Endodermal cell (in vitro differentiated cells): ENCODE results near the gene RNF5. TPM values are rescaled to one million over a fixed set of nuclear protein-coding genes. Genes with fewer than 3 reads are reported as not detected.

Source experiments
- DNase-seq: peaks from one replicate; pipeline ENCODE4 v3.0.0-alpha.2; 2017
- H3K27ac ChIP-seq: 2 replicates; pipeline ENCODE4 v1.5.1; 2013; ENCODE audit warnings: mild to moderate bottlenecking, low read depth, low read length, moderate library complexity
- H3K27me3 ChIP-seq: 2 replicates; pipeline ENCODE4 v1.6.1; 2013; ENCODE audit warnings: mild to moderate bottlenecking, low read length, moderate library complexity; ENCODE audit not compliant: insufficient read depth, control insufficient read depth, poor library complexity, severe bottlenecking
- H3K36me3 ChIP-seq: 2 replicates; pipeline ENCODE4 v1.7.0; 2013; ENCODE audit warnings: mild to moderate bottlenecking, low read length, moderate library complexity; ENCODE audit not compliant: control insufficient read depth, insufficient read depth
- H3K4me1 ChIP-seq: one replicate; pipeline ENCODE4 v1.7.0; 2013; ENCODE audit warnings: low read length; ENCODE audit not compliant: control insufficient read depth, insufficient read depth
- H3K4me3 ChIP-seq: 2 replicates; pipeline ENCODE4 v1.5.1; 2013; ENCODE audit warnings: mild to moderate bottlenecking, low read length, moderate library complexity
- H3K9ac ChIP-seq: 2 replicates; pipeline ENCODE4 v1.6.1; 2013; ENCODE audit warnings: mild to moderate bottlenecking, low read length, moderate library complexity; ENCODE audit not compliant: poor library complexity, severe bottlenecking; ENCODE audit errors: extremely low read depth
- H3K9me3 ChIP-seq: 2 replicates; pipeline ENCODE4 v1.6.1; 2013; ENCODE audit warnings: mild to moderate bottlenecking, low read length, moderate library complexity; ENCODE audit not compliant: control insufficient read depth
- H3K27ac Mint-ChIP-seq: 2 replicates; pipeline ENCODE4 v1.8.0; 2020; ENCODE audit warnings: mixed read lengths
- H3K27me3 Mint-ChIP-seq: 2 replicates; pipeline ENCODE4 v1.8.0; 2021; ENCODE audit warnings: mild to moderate bottlenecking, mixed read lengths; ENCODE audit not compliant: insufficient read depth
- H3K36me3 Mint-ChIP-seq: 2 replicates; pipeline ENCODE4 v1.8.0; 2020; ENCODE audit warnings: low read depth, mixed read lengths
- H3K4me1 Mint-ChIP-seq: 2 replicates; pipeline ENCODE4 v1.8.0; 2020; ENCODE audit warnings: mixed read lengths
- H3K4me3 Mint-ChIP-seq: 2 replicates; pipeline ENCODE4 v1.8.0; 2020; ENCODE audit warnings: mild to moderate bottlenecking, moderate library complexity, mixed read lengths
- H3K9me3 Mint-ChIP-seq: 2 replicates; pipeline ENCODE4 v1.8.0; 2020; ENCODE audit warnings: mild to moderate bottlenecking, mixed read lengths
- WGBS, 2 experiments: methylation state at CpG; one replicate each; pipeline versions ENCODE4 v1.1.5 to v1.1.7; 2013; ENCODE audit warnings: missing lambda C conversion rate in 2 of 2, mixed read lengths in 1 of 2; ENCODE audit not compliant: insufficient coverage in 1 of 2, insufficient read length in 1 of 2; 5-methylcytosine and 5-hydroxymethylcytosine counted together
- total RNA-seq, 2 donors: library from RNA; stranded (reverse); fragmentation: NEBNext Ultra II Directional in 1 of 2; extraction: Animal tissue kit (Norgen Biotek cat#: 25700) in 1 of 2; gene quantifications; 2 replicates in 1 of 2; 3 replicates in 1 of 2; pipeline ENCODE4 v1.2.1, GENCODE V29; 2021
- TF ChIP-seq, protein P1 (sequence below): fragments of 200-600 bp; sonication (generic); conservative IDR thresholded peaks from 2 replicates; pipeline ENCODE4 v1.5.0; 2021; ENCODE audit warnings: antibody characterized with exemption, mild to moderate bottlenecking

Gene RNF5
- total RNA-seq, 2 donors from 2014 or later = 68.0 to 71.3 TPM

DNA sequence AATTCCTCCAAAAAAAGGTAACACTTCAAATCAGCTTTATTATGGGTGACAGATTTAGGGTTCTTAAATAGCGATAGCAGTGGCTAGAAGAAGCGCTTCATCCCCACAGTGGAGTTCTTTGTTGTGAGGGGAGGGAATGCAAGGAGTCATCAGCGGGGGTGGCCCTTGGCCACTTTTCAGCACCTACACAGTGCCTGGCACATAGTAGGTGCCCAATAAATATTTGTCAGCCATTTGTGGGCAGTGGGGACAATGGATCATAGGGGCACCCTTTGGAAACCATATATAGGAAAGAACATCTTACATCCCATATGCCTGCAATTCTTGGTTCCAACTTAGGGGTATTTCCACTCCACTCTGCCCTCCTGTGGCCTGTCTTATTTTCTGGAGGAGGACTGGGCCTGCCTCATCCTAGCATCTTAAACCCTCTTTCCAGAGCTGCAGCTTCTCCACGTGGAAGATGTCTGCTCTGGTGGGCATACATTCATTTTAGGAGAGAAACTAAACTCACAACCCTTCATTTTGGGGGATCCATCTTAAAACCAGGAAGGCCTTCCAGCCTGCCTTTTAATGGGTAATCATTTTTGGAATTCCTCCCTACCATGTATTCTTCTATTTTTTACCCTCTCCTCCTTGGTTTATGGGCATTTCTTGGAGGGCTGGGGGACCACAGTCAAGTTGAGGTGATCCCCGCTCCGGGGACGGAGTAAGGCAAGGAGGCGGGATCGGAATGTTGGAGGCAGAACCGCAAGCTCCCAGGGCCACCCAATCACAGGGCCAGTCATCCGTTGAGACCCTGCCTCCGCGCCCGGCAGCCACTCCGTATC is 16.8 kb downstream of the RNF5 start:
- peak overlapping the region; percentile 92 for H3K27ac ChIP-seq
- peaks cover 8% of the 10 kb centered on the region for H3K4me1 ChIP-seq
- TF ChIP-seq, protein P1, sequence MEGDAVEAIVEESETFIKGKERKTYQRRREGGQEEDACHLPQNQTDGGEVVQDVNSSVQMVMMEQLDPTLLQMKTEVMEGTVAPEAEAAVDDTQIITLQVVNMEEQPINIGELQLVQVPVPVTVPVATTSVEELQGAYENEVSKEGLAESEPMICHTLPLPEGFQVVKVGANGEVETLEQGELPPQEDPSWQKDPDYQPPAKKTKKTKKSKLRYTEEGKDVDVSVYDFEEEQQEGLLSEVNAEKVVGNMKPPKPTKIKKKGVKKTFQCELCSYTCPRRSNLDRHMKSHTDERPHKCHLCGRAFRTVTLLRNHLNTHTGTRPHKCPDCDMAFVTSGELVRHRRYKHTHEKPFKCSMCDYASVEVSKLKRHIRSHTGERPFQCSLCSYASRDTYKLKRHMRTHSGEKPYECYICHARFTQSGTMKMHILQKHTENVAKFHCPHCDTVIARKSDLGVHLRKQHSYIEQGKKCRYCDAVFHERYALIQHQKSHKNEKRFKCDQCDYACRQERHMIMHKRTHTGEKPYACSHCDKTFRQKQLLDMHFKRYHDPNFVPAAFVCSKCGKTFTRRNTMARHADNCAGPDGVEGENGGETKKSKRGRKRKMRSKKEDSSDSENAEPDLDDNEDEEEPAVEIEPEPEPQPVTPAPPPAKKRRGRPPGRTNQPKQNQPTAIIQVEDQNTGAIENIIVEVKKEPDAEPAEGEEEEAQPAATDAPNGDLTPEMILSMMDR = peak; percentile 70
- no peaks in the 10 kb centered on the region for H3K36me3 Mint-ChIP-seq
- peak overlapping the region; percentile 57 for H3K9ac ChIP-seq
- peak overlapping the region; percentile 98 for H3K27ac Mint-ChIP-seq
- peak; percentile 71 for DNase-seq
- H3K9me3 ChIP-seq = no peaks in the 10 kb centered on the region
- peak overlapping the region; percentile 85 for H3K4me3 ChIP-seq
- H3K36me3 ChIP-seq = no peaks in the 10 kb centered on the region
- WGBS, 2 experiments = 17% methylated on average over 11 to 15 of the region's 15 CpGs
- H3K9me3 Mint-ChIP-seq = no peaks in the 10 kb centered on the region
- H3K4me1 Mint-ChIP-seq = peaks cover 25% of the 10 kb centered on the region
- peak overlapping the region; percentile 87 for H3K4me3 Mint-ChIP-seq
- peaks cover 3% of the 10 kb centered on the region for H3K27me3 Mint-ChIP-seq
- no peaks in the 10 kb centered on the region for H3K27me3 ChIP-seq

DNA sequence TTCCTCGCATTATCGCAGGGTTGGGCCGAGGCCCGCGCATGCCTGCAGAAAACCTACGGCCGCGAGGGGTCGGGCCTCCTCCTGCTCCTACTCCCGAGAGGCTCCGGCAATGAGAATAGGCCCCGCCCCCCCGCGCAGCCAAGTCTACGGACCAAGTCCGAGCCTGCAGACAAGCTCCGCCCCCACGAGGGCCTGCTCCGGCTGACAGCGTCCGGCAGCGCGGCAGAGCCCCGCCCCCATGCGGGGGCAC is 17.4 kb downstream of the RNF5 start:
- peaks cover 6% of the 10 kb centered on the region for H3K27me3 Mint-ChIP-seq
- Histone ChIP-seq H3K27ac (peak overlapping the region; percentile 100), H3K4me1 (peaks cover 8% of the 10 kb centered on the region), H3K4me3 (peak overlapping the region; percentile 93), H3K27me3 (no peaks in the 10 kb centered on the region), H3K36me3 (no peaks in the 10 kb centered on the region), H3K9ac (peak overlapping the region; percentile 57), H3K9me3 (no peaks in the 10 kb centered on the region)
- peak overlapping the region; percentile 87 for H3K4me3 Mint-ChIP-seq
- H3K27ac Mint-ChIP-seq = peak overlapping the region; percentile 98
- WGBS, 2 experiments = 0% methylated on average over 10 to 25 of the region's 25 CpGs
- H3K9me3 Mint-ChIP-seq = no peaks in the 10 kb centered on the region
- TF ChIP-seq, protein P1 = peak; percentile 45
- H3K4me1 Mint-ChIP-seq = peaks cover 22% of the 10 kb centered on the region
- peak; percentile 100 for DNase-seq
- no peaks in the 10 kb centered on the region for H3K36me3 Mint-ChIP-seq

DNA sequence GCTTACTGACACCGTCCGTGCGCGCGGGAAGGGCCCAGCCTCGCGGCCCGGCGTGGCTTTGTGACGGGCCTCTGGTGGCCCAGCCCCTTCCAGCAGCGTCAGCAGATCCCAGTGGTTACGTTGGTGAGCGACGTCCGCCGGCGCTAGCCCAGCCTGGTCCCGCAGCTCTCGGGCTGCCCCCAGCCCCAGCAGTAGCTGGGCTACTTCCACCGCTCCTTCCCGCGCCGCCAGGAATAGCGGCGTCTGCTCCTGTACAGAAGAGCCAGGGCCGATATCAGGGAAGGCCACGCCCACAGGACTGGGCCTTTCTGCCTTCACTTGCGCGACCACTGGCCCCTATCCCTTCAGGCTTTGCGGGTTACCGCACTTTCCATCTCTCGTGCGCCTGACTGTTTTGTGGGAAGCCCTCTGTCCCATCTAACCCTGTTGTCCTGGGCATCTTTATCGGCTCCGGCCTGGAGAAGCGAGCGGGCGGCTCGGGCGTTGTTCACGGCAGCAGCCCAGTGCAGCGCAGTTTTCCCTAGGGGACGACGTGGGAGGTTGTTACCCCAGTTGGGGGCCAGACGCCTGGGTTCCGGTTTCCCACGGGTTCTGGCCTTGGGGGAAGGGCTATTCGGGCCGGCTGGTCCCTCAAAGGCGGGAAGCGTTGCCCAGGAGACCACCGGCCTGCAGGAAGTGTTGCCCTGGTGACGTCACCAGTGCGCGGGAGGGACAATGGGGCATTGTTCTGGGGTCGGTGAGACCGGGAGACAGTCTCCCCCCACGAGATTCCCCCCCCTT is 17.9 kb downstream of the RNF5 start:
- DNase-seq = peak; percentile 95
- H3K27ac Mint-ChIP-seq = peak overlapping the region; percentile 100
- TF ChIP-seq, protein P1 = no peak
- peak overlapping the region; percentile 93 for H3K4me3 ChIP-seq
- H3K36me3 Mint-ChIP-seq = no peaks in the 10 kb centered on the region
- peaks cover 8% of the 10 kb centered on the region for H3K27me3 Mint-ChIP-seq
- peak overlapping the region; percentile 100 for H3K27ac ChIP-seq
- no peaks in the 10 kb centered on the region for H3K9me3 ChIP-seq
- peaks cover 4% of the 10 kb centered on the region for H3K4me1 ChIP-seq
- H3K4me1 Mint-ChIP-seq = peaks cover 20% of the 10 kb centered on the region
- no peaks in the 10 kb centered on the region for H3K36me3 ChIP-seq
- peak overlapping the region; percentile 87 for H3K4me3 Mint-ChIP-seq
- H3K9ac ChIP-seq = peak overlapping the region; percentile 98
- no peaks in the 10 kb centered on the region for H3K27me3 ChIP-seq
- 0 to 1% methylated on average over 22 to 57 of the region's 58 CpGs for WGBS, 2 experiments
- H3K9me3 Mint-ChIP-seq = no peaks in the 10 kb centered on the region
